Tongue (tissue), 2 donors: ENCODE measurements around the gene SLC66A1. TPM values are rescaled to one million over a fixed set of nuclear protein-coding genes. Genes with fewer than 3 reads are reported as not detected.

Experiments used
- DNase-seq: peaks from one replicate; pipeline ENCODE4 v3.0.0-alpha.2; 2015
- total RNA-seq: library from RNA; depleted of rRNA; stranded (reverse); fragments of >200 nt; gene quantifications from one replicate; pipeline ENCODE4 v1.2.3, GENCODE V29; 2014

The SLC66A1 gene
- total RNA-seq, 1 donor from 2014 or later, result 8.6 TPM

GRCh38 chr1:19305880-19306279, 6.2 kb upstream of the SLC66A1 start:
- no peak for DNase-seq

GRCh38 chr1:19306941-19307340, 5.2 kb upstream of the SLC66A1 start:
- DNase-seq, result no peak

- no peak for DNase-seq
Measured at GRCh38 chr1:19307794-19308508, 4.2 kb upstream of the SLC66A1 start.

GRCh38 chr1:19308509-19308907, 3.6 kb upstream of the SLC66A1 start:
- no peak for DNase-seq

DNA sequence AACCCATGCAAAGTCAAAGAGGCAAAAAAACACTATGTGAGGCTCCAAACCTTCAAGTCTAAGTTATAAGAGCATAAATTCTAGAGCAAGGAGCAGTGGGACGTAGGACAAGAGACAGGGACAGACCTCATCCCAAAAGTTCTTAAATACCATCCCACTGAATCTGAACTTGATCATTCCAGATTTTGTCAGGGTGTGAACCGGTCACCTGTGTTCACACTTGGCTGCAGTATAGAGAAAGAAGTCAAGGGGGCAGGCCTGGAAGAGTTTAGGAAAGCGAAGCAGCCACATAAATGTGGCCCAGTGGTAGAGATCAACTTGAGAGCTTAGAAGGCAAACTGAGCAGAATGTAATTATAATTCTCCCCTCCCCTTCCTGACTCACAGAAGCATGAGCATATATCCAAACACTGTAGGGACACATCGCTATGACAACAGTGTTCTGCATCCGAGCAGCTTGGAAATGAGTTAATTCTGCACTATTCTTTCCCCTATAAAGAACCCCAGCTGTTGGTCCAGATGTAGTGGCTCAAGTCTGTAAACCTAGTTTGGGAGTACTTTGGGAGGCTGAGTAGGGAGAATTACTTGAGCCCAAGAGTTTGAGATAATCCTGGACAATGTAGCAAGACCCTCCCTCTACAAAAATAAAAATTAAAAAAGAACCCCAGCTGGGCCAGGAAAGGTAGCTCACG, 2.9 kb upstream of the SLC66A1 start:
- DNase-seq, result peak; percentile 37

- DNase-seq, result no peak
Measured at GRCh38 chr1:19310061-19310460, 2.1 kb upstream of the SLC66A1 start.

DNA sequence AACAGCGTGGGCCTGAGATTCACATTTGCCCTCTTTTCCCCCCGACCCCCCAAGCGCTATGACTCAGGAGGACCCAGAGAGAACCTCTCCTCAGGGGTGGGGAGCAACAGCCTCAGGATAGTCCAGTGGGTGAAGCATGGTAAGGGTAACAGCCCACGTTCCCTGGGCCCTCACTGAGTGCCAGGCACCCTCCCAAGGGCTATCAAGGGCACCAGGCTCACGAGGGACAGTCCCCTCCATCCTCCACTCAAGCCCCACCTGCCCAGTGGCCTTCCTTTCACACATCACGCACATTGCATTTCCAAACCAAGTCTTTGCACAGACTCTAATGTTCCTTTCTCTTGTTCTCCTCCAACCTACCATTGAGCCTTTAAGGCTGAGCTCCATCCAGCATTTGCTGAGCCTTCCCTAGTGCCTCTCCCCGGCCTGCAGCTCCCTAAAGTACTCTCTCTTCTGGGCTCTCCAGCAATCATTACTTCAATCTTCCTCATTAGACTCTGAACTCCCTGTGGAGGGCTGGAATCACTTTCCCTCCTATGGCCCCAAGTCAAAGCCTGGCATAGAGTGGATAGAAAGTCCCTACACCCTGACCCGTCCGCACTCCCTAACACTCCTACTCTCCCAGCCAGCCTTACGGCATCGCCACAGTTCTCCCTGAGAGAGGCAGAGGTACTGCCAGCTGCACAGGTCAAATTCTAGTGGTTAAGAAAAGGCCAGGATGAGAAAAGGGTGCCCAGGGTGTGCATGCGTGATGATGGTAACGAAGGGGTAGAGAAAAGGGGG, 1.2 kb upstream of the SLC66A1 start:
- no peak for DNase-seq

GRCh38 chr1:19311503-19311930, 609 bp upstream of the SLC66A1 start:
- no peak for DNase-seq

DNA sequence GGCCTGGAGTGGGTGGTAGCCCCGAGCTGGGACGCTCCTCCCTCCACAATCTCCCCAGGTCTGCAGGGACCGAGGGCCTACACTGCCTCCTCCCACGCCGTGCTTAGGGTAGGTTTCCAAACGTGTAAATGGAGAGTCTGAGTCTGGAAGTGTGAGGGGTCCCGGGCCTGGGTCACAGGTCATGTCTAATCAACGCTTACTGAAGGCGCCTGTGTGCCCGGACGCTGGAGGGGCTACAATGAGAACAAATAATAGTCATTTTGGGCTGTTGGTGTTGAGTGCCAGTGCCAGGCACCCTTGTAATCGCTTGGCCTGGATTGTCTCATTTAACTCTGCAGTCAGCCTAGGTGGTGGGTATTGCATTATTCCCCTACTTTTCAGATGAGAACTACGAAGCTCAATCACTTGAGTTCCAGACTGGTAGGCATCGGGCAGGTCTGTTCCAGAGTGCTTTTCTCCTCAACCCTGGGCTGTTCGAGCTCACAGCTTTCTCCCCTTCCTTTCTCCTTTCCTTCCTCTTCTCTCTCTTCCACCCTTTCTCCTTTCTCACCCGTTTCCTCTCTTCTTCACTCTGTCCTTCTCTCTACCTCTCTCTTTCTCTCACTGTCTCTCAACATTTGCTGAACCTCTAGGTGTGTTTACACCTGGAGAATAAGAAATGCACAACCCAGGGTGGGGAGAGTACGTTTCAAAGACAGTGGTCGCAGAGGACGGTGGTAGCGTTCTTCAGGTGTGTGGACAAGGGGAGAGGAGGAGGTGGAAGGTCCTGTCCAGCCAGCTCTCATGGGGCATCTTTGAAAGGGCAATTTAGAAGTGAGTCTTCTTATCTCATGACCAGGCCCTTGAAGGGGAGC, 883 bp downstream of the SLC66A1 start:
- no peak for DNase-seq

DNA sequence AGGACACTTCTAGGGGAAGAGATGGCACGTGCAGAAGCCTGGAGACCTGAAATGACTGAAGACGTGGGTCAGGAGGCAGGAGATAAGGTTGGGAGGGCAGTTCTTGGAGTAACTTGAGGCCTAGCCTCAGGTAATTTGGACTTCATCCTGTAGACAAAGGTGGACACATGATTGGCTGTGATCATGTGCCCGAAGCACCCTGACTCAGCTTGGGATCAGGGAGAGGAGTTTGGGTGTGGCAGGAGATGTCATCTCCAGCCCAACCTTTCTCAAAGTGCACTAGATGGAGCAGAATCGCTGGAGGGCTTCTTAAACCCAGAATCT, 1.5 kb downstream of the SLC66A1 start:
- no peak for DNase-seq

- DNase-seq, result no peak
Measured at GRCh38 chr1:19313961-19314882, 2.1 kb downstream of the SLC66A1 start.

GRCh38 chr1:19315378-19316198, 3.5 kb downstream of the SLC66A1 start:
- DNase-seq, result no peak

- DNase-seq, result no peak
Measured at GRCh38 chr1:19317126-19317910, 5.2 kb downstream of the SLC66A1 start.

DNA sequence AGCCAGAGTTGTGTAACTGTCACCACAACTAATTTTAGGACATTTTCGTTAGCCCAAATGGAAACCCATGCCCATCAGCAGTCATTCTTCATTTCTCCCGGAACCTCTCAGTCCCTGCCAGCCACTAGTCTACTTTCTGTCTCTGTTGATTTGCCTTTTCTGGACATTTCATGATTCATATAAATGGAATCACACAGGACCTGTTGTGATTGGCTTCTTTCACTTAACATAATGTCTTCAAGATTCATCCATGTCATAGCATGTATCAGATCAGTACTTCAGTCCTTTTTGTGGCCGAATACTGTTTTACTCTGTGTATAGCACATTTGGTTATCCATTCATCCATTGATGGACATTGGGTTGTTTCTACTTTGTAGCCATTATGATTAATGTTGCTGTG, 7.1 kb downstream of the SLC66A1 start:
- DNase-seq, result no peak

DNA sequence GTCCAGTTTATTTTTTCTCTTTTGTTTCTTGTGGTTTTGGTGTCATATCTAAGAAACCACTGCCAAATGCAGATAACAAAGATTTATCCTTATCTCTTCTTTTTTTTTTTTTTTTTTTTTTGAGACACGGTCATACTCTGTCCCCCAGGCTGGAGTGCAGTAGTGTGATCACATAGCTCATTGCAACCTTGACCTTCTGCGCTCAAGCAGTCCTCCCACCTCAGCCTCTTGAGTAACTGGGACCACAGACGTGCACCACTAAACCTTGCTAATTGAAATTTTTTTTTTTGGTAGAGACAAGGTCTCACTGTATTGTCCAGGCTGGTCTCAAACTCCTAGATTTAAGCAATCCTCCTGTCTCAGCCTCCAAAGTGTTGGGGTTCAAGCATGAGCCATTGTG, 8.9 kb downstream of the SLC66A1 start:
- no peak for DNase-seq

DNA sequence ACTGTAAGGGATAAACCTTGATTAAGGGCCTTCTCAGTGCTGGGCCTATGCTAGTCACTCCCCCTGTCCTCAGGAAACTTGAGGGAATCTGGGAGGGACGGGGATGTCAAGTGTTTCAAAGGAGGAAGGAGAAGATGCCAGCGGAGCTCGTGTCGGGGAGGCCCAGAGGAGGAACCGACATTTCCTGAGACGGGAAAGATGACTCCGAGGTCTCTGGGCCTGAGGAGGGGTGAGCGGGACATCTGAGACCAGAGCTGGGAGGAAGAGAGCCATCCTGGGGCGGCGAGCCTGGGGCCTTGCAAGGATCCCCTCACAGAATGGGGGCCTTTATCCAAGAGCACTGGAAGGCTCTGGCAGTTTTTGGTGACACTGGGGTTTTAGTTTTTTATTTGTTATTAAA, 10.4 kb downstream of the SLC66A1 start:
- no peak for DNase-seq

- no peak for DNase-seq
Measured at GRCh38 chr1:19323987-19324664, 12.0 kb downstream of the SLC66A1 start.

- DNase-seq, result no peak
Measured at GRCh38 chr1:19324665-19324990, 12.5 kb downstream of the SLC66A1 start.

DNA sequence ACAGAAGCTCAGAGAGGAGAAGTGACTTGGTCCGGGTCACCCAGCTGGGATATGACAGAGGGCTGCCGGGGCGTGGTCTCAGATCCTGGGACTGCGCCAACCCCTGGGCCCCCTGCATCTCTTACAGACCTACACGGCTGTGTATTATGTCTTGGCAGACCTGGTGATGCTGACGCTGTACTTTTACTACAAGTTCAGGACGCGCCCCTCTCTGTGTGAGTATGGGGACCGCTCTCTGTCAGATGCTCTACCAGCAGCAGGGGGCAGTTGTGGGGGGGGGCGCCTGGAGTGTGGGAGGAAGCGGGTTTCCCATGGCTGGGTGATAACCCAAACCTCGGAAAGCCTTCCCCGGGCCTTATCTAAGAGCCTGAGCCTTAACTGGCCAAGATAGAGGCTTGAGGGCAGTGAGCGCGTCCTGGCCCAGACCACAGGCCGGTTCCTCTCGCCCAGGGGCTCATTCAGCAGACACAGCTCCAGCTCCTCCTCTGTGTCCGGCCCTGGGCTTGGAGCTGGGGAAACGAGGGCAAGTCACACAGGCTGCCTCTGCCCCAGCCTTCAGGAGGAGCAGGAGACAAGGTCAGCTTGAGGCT, 13.3 kb downstream of the SLC66A1 start:
- no peak for DNase-seq
